ENCODE results near the gene SLC2A1. TPM values are rescaled to one million over a fixed set of nuclear protein-coding genes. Genes with fewer than 3 reads are reported as not detected.
A peak's percentile ranks its signal among the peaks of the same experiment; 100 is the strongest.

The SLC2A1 gene
- total and polyA plus RNA-seq, 9 of the 15 experiments (the other 6 are each of a cell fraction or from before 2014, with no cell fraction given): 12.6 to 153 (median 48.0) TPM

DNA sequence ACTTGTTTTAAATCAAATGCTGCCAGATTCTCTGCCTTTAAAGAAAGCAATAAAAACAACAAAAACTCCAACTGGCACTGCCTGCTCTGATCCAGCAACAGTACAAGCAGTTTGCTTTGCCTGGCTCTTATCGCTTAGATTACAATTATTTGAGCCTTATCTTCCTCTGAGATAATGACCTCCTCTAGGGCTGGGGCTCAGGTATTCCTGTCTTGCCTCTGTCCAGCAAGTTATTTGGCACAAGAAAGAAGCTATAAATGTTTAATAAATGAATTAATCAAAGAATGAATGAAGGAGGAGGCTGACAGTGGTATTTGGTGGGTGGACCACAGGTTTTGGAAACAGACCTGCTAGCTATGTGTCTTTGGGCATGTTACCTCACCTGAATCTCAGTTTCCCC is 6.7 kb upstream of the SLC2A1 start:
- peaks cover 4% of the 10 kb centered on the region; the same call in 2 of the 3 replicates for H3K79me2 ChIP-seq (ENCODE audit: control insufficient read depth, insufficient read depth, low read length)
- H3K27me3 ChIP-seq (ENCODE audit: control insufficient read depth in 2 of 2, insufficient read depth in 2 of 2, low read length in 2 of 2): no peaks in the 10 kb centered on the region
- ChIA-PET POLR2A (interaction anchor here (0.6 to 1.1 kb wide), 2 partner anchors 9 to 10 kb away, joined by 4 read pairs; no protein-coding TSS in a partner anchor), CTCF (ENCODE audit: low intra/inter-chr PET ratio) (no interaction called here)
- H3K36me3 ChIP-seq (ENCODE audit: control insufficient read depth, insufficient read depth, low read length): no peaks in the 10 kb centered on the region
- 65% methylated on average over 1 of the region's 1 CpG for WGBS (ENCODE audit: insufficient coverage, low coverage, missing lambda C conversion rate)
- no peaks in the 10 kb centered on the region for H3K9me1 ChIP-seq (ENCODE audit: control insufficient read depth, insufficient read depth, low read length)
- ATAC-seq (no peak), FAIRE-seq (no peak), DNase-seq (ENCODE audit: extremely low read depth in 1 of 4, low spot score in 3 of 4) (no peak)
- 0 out of 2 replicates have a peak, but pooled peaks cover 2% of the 10 kb centered on the region for H3K9me3 ChIP-seq (replicated peaks; ENCODE audit: control insufficient read depth, insufficient read depth, low read depth, low read length)
- H2AFZ ChIP-seq (ENCODE audit: low read depth, low read length): no peak overlapping the region
- peak overlapping the region; percentile 36; the same call in 1 of the 3 replicates for H3K27ac ChIP-seq (ENCODE audit: extremely low read depth, low read depth, low read length)
- peaks cover 40 to 63% of the 10 kb centered on the region in 2 experiments for H3K4me1 ChIP-seq (replicated peaks in 1 of 2; ENCODE audit: control insufficient read depth in 2 of 2, insufficient read depth in 2 of 2, low read length in 2 of 2)
- in situ Hi-C loops (cut with MboI) (no loop called here), intact Hi-C loops (cut with micrococcal nuclease) (no loop called here)
- BruUV-seq (replicated peaks): no TSS peak
- peaks cover 5% of the 10 kb centered on the region for H4K20me1 ChIP-seq (replicated peaks; ENCODE audit: control insufficient read depth, insufficient read depth, low read length)
- no peak overlapping the region for H3K9ac ChIP-seq (ENCODE audit: insufficient read depth in 1 of 2, low read depth in 2 of 2, low read length in 2 of 2)
- no peak overlapping the region for H3K4me2 ChIP-seq (ENCODE audit: insufficient read depth, low read length)
- H3K4me3 ChIP-seq: no peak overlapping the region
- TF ChIP-seq HSF4 (CRISPR knock-in tag; IDR thresholded peaks at IDR 0.05; ENCODE audit: borderline replicate concordance): peak; percentile 67; the same call in 1 of the 2 replicates
- TF ChIP-seq, protein P1, sequence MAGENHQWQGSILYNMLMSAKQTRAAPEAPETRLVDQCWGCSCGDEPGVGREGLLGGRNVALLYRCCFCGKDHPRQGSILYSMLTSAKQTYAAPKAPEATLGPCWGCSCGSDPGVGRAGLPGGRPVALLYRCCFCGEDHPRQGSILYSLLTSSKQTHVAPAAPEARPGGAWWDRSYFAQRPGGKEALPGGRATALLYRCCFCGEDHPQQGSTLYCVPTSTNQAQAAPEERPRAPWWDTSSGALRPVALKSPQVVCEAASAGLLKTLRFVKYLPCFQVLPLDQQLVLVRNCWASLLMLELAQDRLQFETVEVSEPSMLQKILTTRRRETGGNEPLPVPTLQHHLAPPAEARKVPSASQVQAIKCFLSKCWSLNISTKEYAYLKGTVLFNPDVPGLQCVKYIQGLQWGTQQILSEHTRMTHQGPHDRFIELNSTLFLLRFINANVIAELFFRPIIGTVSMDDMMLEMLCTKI (IDR thresholded peaks at IDR 0.05; ENCODE audit: partially characterized antibody): no peak
- TF ChIP-seq, protein P2, sequence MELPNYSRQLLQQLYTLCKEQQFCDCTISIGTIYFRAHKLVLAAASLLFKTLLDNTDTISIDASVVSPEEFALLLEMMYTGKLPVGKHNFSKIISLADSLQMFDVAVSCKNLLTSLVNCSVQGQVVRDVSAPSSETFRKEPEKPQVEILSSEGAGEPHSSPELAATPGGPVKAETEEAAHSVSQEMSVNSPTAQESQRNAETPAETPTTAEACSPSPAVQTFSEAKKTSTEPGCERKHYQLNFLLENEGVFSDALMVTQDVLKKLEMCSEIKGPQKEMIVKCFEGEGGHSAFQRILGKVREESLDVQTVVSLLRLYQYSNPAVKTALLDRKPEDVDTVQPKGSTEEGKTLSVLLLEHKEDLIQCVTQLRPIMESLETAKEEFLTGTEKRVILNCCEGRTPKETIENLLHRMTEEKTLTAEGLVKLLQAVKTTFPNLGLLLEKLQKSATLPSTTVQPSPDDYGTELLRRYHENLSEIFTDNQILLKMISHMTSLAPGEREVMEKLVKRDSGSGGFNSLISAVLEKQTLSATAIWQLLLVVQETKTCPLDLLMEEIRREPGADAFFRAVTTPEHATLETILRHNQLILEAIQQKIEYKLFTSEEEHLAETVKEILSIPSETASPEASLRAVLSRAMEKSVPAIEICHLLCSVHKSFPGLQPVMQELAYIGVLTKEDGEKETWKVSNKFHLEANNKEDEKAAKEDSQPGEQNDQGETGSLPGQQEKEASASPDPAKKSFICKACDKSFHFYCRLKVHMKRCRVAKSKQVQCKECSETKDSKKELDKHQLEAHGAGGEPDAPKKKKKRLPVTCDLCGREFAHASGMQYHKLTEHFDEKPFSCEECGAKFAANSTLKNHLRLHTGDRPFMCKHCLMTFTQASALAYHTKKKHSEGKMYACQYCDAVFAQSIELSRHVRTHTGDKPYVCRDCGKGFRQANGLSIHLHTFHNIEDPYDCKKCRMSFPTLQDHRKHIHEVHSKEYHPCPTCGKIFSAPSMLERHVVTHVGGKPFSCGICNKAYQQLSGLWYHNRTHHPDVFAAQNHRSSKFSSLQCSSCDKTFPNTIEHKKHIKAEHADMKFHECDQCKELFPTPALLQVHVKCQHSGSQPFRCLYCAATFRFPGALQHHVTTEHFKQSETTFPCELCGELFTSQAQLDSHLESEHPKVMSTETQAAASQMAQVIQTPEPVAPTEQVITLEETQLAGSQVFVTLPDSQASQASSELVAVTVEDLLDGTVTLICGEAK (IDR thresholded peaks at IDR 0.05): no peak
- TF ChIP-seq, protein P2 (CRISPR knock-in tag; IDR thresholded peaks at IDR 0.05): no peak
- TF ChIP-seq, protein P3, sequence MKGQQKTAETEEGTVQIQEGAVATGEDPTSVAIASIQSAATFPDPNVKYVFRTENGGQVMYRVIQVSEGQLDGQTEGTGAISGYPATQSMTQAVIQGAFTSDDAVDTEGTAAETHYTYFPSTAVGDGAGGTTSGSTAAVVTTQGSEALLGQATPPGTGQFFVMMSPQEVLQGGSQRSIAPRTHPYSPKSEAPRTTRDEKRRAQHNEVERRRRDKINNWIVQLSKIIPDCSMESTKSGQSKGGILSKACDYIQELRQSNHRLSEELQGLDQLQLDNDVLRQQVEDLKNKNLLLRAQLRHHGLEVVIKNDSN (CRISPR knock-in tag; IDR thresholded peaks at IDR 0.05): no peak
- TF ChIP-seq, protein P4, sequence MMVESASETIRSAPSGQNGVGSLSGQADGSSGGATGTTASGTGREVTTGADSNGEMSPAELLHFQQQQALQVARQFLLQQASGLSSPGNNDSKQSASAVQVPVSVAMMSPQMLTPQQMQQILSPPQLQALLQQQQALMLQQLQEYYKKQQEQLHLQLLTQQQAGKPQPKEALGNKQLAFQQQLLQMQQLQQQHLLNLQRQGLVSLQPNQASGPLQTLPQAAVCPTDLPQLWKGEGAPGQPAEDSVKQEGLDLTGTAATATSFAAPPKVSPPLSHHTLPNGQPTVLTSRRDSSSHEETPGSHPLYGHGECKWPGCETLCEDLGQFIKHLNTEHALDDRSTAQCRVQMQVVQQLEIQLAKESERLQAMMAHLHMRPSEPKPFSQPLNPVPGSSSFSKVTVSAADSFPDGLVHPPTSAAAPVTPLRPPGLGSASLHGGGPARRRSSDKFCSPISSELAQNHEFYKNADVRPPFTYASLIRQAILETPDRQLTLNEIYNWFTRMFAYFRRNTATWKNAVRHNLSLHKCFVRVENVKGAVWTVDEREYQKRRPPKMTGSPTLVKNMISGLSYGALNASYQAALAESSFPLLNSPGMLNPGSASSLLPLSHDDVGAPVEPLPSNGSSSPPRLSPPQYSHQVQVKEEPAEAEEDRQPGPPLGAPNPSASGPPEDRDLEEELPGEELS (CRISPR knock-in tag; IDR thresholded peaks at IDR 0.05; ENCODE audit: borderline replicate concordance): no peak
